Measurements from ENCODE around the gene NEU3.

DNA sequence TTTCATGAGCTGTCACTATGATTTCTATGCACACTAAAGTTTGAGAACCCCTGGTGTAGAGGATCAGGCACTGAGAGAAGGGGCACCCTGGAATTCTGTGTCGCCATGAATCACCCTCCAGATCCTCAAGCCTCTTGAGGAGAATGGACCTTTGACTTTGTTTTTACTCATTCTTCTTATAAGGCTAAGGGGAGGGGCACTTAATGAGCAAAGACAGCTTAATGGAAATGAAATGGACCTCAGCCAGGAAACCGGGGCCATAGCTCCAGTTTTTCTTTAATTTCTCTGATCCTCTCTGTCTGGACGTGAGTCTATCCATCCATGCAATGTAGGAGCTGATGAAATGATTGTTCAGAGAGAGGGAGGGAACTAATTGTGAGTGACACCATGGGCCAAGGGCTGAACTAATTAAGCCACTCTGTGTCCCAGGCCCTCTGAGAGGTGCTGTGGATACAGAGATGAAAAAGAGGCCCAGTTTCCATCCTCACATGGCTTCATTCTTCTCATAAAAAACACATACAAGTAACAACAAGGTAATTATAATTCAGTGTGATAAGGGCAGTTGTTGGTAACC lies 75.1 kb downstream of the NEU3 start:
- TF ChIP-seq, protein P1, sequence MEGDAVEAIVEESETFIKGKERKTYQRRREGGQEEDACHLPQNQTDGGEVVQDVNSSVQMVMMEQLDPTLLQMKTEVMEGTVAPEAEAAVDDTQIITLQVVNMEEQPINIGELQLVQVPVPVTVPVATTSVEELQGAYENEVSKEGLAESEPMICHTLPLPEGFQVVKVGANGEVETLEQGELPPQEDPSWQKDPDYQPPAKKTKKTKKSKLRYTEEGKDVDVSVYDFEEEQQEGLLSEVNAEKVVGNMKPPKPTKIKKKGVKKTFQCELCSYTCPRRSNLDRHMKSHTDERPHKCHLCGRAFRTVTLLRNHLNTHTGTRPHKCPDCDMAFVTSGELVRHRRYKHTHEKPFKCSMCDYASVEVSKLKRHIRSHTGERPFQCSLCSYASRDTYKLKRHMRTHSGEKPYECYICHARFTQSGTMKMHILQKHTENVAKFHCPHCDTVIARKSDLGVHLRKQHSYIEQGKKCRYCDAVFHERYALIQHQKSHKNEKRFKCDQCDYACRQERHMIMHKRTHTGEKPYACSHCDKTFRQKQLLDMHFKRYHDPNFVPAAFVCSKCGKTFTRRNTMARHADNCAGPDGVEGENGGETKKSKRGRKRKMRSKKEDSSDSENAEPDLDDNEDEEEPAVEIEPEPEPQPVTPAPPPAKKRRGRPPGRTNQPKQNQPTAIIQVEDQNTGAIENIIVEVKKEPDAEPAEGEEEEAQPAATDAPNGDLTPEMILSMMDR (IDR thresholded peaks at IDR 0.05): no peak
- no peak for TF ChIP-seq POLR2A (IDR thresholded peaks at IDR 0.05)

All from vagina (tissue), 2 donors.